Progenitor cell of endocrine pancreas (in vitro differentiated cells): Measurements from ENCODE around the gene BEGAIN. TPM values are rescaled to one million over a fixed set of nuclear protein-coding genes. Genes with fewer than 3 reads are reported as not detected.

ENCODE experiments used
- DNase-seq: peaks from one replicate; pipeline ENCODE4 v3.0.0; 2021; ENCODE audit warnings: low spot score; ENCODE audit not compliant: unreplicated experiment
- H3K27ac Mint-ChIP-seq: 2 replicates; pipeline ENCODE4 v1.8.0; 2021; ENCODE audit warnings: mild to moderate bottlenecking, moderate library complexity, mixed read lengths
- H3K27me3 Mint-ChIP-seq: 2 replicates; pipeline ENCODE4 v1.8.0; 2021; ENCODE audit warnings: mixed read lengths
- H3K36me3 Mint-ChIP-seq: 2 replicates; pipeline ENCODE4 v1.8.0; 2022; ENCODE audit warnings: mixed read lengths; ENCODE audit not compliant: insufficient read depth
- H3K4me1 Mint-ChIP-seq: 2 replicates; pipeline ENCODE4 v1.8.0; 2021; ENCODE audit warnings: low read depth, mixed read lengths
- H3K4me3 Mint-ChIP-seq: 2 replicates; pipeline ENCODE4 v1.8.0; 2021; ENCODE audit warnings: low read depth, mild to moderate bottlenecking, moderate library complexity, mixed read lengths
- H3K9me3 Mint-ChIP-seq: 2 replicates; pipeline ENCODE4 v1.8.0; 2021; ENCODE audit warnings: low read depth, mixed read lengths
- total RNA-seq: library from RNA; stranded (reverse); gene quantifications from 2 replicates; pipeline ENCODE4 v1.2.1, GENCODE V29; 2021
- TF ChIP-seq, protein P1 (sequence below): fragments of 200-600 bp; sonication (generic); IDR thresholded peaks from one replicate; pipeline ENCODE4 v1.5.0; 2021; ENCODE audit warnings: antibody characterized with exemption, mild to moderate bottlenecking; ENCODE audit not compliant: unreplicated experiment

Gene BEGAIN
- total RNA-seq, 1 donor from 2014 or later = 0.65 TPM

DNA sequence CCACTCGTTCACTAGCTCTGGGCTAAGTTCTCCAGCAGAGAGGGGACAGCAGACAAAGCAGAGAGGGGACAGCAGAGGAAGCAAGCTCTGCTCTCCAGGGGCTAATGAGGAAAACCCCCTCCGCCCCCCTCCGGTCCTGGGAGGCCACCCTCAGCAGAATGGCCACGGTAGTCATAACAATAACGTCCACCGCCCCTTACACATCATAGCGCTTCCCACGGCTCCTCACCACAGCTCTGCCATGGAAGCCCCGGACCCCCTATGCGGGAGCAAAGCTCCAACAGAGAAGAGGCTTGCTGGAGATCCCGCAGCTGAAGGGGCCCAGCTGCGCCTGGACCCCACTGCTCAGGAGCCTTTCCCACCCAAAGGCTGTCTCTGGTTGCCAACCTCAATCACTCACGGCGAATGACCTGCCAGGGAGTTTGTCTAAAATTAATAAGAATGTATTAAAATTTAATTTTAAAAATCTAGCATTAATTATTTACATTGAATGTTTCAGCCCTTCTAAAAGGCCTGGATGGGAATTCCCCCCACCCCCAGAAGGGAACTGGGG lies 17.4 kb downstream of the BEGAIN start:
- Mint-ChIP-seq H3K27ac (no peak overlapping the region), H3K4me1 (peaks cover 2% of the 10 kb centered on the region), H3K36me3 (no peaks in the 10 kb centered on the region), H3K9me3 (no peaks in the 10 kb centered on the region), H3K27me3 (peaks cover 67% of the 10 kb centered on the region), H3K4me3 (peak overlapping the region; percentile 68)
- TF ChIP-seq, protein P1, sequence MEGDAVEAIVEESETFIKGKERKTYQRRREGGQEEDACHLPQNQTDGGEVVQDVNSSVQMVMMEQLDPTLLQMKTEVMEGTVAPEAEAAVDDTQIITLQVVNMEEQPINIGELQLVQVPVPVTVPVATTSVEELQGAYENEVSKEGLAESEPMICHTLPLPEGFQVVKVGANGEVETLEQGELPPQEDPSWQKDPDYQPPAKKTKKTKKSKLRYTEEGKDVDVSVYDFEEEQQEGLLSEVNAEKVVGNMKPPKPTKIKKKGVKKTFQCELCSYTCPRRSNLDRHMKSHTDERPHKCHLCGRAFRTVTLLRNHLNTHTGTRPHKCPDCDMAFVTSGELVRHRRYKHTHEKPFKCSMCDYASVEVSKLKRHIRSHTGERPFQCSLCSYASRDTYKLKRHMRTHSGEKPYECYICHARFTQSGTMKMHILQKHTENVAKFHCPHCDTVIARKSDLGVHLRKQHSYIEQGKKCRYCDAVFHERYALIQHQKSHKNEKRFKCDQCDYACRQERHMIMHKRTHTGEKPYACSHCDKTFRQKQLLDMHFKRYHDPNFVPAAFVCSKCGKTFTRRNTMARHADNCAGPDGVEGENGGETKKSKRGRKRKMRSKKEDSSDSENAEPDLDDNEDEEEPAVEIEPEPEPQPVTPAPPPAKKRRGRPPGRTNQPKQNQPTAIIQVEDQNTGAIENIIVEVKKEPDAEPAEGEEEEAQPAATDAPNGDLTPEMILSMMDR = no peak
- no peak for DNase-seq

DNA sequence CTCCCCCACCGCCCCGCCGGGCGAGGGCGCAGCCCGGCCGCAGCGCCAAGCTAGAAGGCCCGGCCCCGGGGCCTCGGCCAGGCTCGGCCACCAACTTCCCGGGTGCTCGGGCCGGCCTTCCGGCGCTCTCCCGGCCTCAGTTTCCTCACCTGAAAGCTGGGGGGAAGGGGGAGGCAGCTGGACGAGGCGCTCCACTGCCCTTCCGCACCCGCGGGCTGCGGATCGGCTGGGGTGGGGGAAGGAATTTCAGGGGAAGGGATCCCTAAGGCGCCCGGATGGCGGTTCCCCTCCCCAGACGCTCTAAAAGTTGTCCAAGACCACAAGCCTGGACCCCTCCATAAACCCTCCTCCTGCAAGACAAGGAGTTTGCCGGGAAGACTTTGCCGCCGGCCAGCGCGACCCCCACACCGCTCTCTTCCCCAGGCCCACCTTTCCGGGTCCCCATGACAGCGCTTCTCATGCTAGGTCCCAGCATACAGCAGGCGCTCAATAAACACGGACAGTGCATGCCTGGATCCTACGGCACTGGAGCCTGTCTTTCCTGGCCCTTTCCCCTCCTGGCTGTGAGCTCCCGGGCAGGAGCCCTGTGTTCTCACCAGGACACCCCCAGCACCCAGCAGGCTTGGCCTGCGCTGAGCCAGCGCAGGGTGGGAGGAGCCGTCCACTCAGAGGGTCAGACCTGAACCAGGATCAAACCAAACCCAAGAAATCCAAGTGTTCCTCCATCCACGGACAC lies 18.1 kb downstream of the BEGAIN start:
- Mint-ChIP-seq H3K4me1 (peaks cover 2% of the 10 kb centered on the region), H3K36me3 (no peaks in the 10 kb centered on the region), H3K27me3 (peaks cover 67% of the 10 kb centered on the region), H3K4me3 (peak overlapping the region; percentile 68), H3K27ac (no peak overlapping the region), H3K9me3 (no peaks in the 10 kb centered on the region)
- TF ChIP-seq, protein P1 = no peak
- DNase-seq = no peak

DNA sequence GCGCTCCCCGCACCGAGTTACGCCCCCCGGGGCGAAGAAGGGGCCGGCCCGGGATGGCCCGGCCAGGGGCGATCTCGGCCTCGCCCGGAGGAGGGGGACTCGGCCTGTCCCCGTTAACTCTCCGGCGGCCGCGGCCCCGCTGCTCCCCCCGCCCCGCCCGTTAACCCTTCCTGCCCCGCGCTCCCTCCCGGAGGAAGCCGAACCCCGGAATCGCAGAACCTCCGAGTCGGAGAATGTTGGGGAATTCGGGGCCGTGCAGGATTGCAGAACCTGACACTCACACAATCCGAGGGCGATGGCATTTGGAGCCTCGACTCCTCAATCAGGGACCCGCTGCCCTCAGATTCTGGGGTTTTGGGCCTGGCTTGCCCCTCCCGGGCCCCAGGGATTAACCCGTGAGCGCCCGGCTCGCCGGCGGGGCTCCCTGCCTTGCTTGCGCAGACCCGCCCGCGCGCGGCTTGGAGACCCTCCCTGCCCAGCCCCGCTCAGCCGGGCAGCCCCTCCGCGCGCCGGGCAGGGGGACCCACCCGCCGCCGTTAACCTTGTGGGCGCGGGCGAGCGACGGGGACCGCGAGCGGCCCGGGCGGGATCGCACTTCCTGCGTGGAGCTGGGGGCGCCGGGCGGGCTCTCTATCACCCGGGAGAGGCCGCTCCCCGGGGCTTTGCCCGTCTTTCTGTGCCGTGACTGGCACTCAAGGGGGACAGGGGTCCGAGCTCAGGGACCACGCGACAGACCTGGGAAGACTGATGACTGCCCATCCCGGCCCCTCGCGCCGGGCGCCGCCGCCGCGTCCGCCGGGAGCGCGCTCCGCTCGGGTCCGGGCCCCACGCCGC lies 18.8 kb downstream of the BEGAIN start:
- no peaks in the 10 kb centered on the region for H3K9me3 Mint-ChIP-seq
- no peak for DNase-seq
- H3K27me3 Mint-ChIP-seq = peaks cover 72% of the 10 kb centered on the region
- TF ChIP-seq, protein P1 = no peak
- H3K27ac Mint-ChIP-seq = no peak overlapping the region
- peaks cover 2% of the 10 kb centered on the region for H3K4me1 Mint-ChIP-seq
- H3K4me3 Mint-ChIP-seq = no peak overlapping the region
- H3K36me3 Mint-ChIP-seq = no peaks in the 10 kb centered on the region

DNA sequence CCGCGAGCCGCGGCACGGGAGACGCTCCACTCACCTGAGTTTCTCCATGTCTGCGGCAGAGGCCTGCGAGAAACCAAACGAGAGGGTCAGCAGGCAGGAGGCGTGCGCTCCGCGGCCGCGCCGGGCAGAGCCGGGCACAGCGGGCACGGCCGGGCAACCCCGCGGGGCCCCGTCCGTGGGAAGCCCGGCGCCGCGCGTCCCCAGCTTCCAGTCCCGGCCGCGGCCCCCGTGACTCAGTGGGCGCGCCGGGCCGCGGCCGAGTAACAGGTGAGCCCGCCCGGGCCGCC lies 19.4 kb downstream of the BEGAIN start:
- H3K36me3 Mint-ChIP-seq = no peaks in the 10 kb centered on the region
- no peak overlapping the region for H3K4me3 Mint-ChIP-seq
- peaks cover 74% of the 10 kb centered on the region for H3K27me3 Mint-ChIP-seq
- H3K4me1 Mint-ChIP-seq = peaks cover 2% of the 10 kb centered on the region
- no peaks in the 10 kb centered on the region for H3K9me3 Mint-ChIP-seq
- TF ChIP-seq, protein P1 = no peak
- H3K27ac Mint-ChIP-seq = no peak overlapping the region
- DNase-seq = no peak

DNA sequence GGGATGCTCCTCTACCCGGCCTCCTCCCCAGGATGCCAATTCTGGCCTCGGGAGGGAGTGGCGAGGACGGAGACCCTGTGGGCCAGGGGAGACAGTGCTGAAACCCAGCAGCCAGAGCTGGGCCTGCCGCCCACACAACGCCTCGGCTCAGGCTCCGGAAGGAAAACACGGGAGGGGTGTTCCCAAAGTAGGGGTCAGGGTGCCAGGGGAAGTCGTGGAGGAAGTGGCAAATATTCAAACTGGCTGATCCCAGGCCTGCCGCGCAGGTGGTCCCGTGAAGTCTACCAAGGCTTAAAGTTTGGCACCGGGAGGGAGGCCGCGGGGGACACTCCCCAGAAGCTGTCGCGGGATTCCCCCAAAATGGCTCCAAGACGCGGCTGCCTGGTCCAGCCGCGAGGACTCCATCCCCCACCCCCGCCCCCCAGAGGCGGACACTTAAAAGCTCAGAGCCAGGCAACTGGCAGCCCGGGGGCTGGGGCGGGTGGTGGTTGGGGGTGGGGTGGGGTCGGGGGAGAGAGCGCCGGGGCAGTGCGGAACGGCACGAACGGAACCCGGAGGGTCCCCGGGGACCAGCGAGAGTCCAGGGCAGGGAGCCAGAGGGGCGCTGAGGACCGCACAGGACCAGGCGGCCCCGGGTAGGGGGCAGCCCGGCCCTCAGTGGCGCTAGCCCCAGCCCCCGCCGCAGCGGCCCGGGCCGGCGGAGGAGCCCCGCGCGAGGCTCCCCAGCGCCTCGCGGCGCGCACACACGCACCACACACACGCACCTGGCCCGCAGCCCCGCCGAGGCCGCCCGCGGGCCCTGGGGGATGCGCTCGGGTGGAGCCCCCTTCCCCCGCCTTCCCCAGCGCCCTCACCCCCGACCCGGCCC lies 20.0 kb downstream of the BEGAIN start:
- Mint-ChIP-seq H3K36me3 (no peaks in the 10 kb centered on the region), H3K27ac (no peak overlapping the region), H3K27me3 (peaks cover 71% of the 10 kb centered on the region), H3K9me3 (no peaks in the 10 kb centered on the region), H3K4me3 (peak overlapping the region; percentile 24), H3K4me1 (peaks cover 2% of the 10 kb centered on the region)
- no peak for DNase-seq
- TF ChIP-seq, protein P1 = no peak
